Endothelial cell of umbilical vein (primary cell): ENCODE data around the gene PCGF1. TPM values are rescaled to one million over a fixed set of nuclear protein-coding genes. Genes with fewer than 3 reads are reported as not detected.
A peak's percentile ranks its signal among the peaks of the same experiment; 100 is the strongest.

Source experiments
- BruUV-seq: library from RNA; stranded (reverse); fragments of 400-500 nt; replicated peaks from 2 replicates; lab custom pipeline; 2021; lab: Mats Ljungman, UMichigan
- CTCF ChIA-PET: fragments of 300-600, 350-600 bp; sonication (Branson Sonifier 250); formaldehyde crosslinking; loops from one replicate; lab custom pipeline; 2021; ENCODE audit warnings: antibody characterized with exemption, inconsistent platforms; lab: Charles Lee
- POLR2A ChIA-PET: fragments of 300-600, 350-600 bp; sonication (Branson Sonifier 250); formaldehyde crosslinking; loops from one replicate; lab custom pipeline; 2021; ENCODE audit warnings: antibody characterized with exemption, inconsistent platforms; lab: Charles Lee
- DNase-seq: peaks from one replicate; pipeline ENCODE4 v3.0.0-alpha.2; 2011; ENCODE audit warnings: low read depth, low spot score
- FAIRE-seq: peaks from 2 replicates; lab custom pipeline; 2011; peaks lifted over from hg19 to GRCh38; lab: Jason Lieb, UNC
- H2AFZ ChIP-seq: 2 replicates; pipeline ENCODE4 v1.6.0; 2012; ENCODE audit warnings: low read depth, low read length, control low read depth, inconsistent platforms
- H3K27ac ChIP-seq: 2 replicates; pipeline ENCODE4 v1.5.1; 2011; ENCODE audit warnings: low read depth, mild to moderate bottlenecking, control low read depth, low read length, moderate library complexity; ENCODE audit not compliant: insufficient read depth
- H3K27me3 ChIP-seq, 2 experiments: 2 replicates each; pipeline versions ENCODE4 v1.6.0 to v1.6.1; 2011; ENCODE audit warnings: low read length in 2 of 2, mixed read lengths in 1 of 2; ENCODE audit not compliant: control insufficient read depth in 2 of 2, insufficient read depth in 2 of 2
- H3K36me3 ChIP-seq, 2 experiments: 2 replicates in 1 of 2; 3 replicates in 1 of 2; pipeline ENCODE4 v1.5.1; 2011; ENCODE audit warnings: low read length in 2 of 2, mild to moderate bottlenecking in 1 of 2, moderate library complexity in 1 of 2; ENCODE audit not compliant: control insufficient read depth in 2 of 2, insufficient read depth in 2 of 2; ENCODE audit errors: extremely low read depth in 1 of 2
- H3K4me1 ChIP-seq: 3 replicates; pipeline ENCODE4 v1.5.1; 2011; ENCODE audit warnings: mild to moderate bottlenecking, low read length; ENCODE audit not compliant: control insufficient read depth, insufficient read depth; ENCODE audit errors: extremely low read depth
- H3K4me2 ChIP-seq: 2 replicates; pipeline ENCODE4 v1.6.1; 2011; ENCODE audit warnings: low read length, control low read depth, mixed read lengths; ENCODE audit not compliant: insufficient read depth
- H3K4me3 ChIP-seq, 3 experiments: fragments of 200-600 bp in 1 of 3; sonication (generic), shearing (Covaris generic) in 1 of 3; replicated peaks in 1 of 3; 2 replicates each; pipeline ENCODE4 v1.5.1; 2011 to 2016; ENCODE audit warnings: control low read depth in 3 of 3, low read length in 3 of 3, mild to moderate bottlenecking in 2 of 3, inconsistent platforms in 1 of 3, low read depth in 1 of 3, moderate library complexity in 1 of 3; ENCODE audit not compliant: insufficient read depth in 1 of 3
- H3K79me2 ChIP-seq: 2 replicates; pipeline ENCODE4 v1.6.0; 2012; ENCODE audit warnings: low read length, inconsistent platforms; ENCODE audit not compliant: control insufficient read depth, insufficient read depth
- H3K9ac ChIP-seq: replicated peaks from 2 replicates; pipeline ENCODE3; 2011; ENCODE audit warnings: low read length, control low read depth; ENCODE audit not compliant: insufficient read depth; ENCODE audit errors: extremely low read depth
- H3K9me1 ChIP-seq: replicated peaks from 3 replicates; pipeline ENCODE4 v1.6.0; 2011; ENCODE audit warnings: mild to moderate bottlenecking, low read length; ENCODE audit not compliant: control insufficient read depth, insufficient read depth; ENCODE audit errors: extremely low read depth
- H3K9me3 ChIP-seq: replicated peaks from 2 replicates; pipeline ENCODE4 v1.5.1; 2012; ENCODE audit warnings: low read length, inconsistent platforms; ENCODE audit not compliant: control insufficient read depth, insufficient read depth
- H4K20me1 ChIP-seq: replicated peaks from 2 replicates; pipeline ENCODE3; 2011; ENCODE audit warnings: mild to moderate bottlenecking, low read length; ENCODE audit not compliant: control insufficient read depth, insufficient read depth; ENCODE audit errors: extremely low read depth
- CTCF ChIP-seq, 2 donors: IDR thresholded peaks; 1 replicate in 1 of 2; 2 replicates in 1 of 2; pipeline ENCODE4 v1.5.1; 2011; ENCODE audit warnings: low read length in 2 of 2, mild to moderate bottlenecking in 2 of 2, moderate library complexity in 2 of 2, control low read depth in 1 of 2, inconsistent platforms in 1 of 2, low read depth in 1 of 2; ENCODE audit not compliant: insufficient read depth in 1 of 2; ENCODE audit errors: extremely low read depth in 1 of 2
- EZH2 ChIP-seq: IDR thresholded peaks from 2 replicates; pipeline ENCODE4 v1.6.1; 2012; ENCODE audit warnings: borderline replicate concordance, low read depth, mild to moderate bottlenecking, moderate library complexity, low read length, inconsistent platforms; ENCODE audit not compliant: severe bottlenecking
- FOS ChIP-seq: IDR thresholded peaks from 2 replicates; pipeline ENCODE4 v1.6.1; 2011; ENCODE audit warnings: mild to moderate bottlenecking, low read length, moderate library complexity, borderline replicate concordance; ENCODE audit not compliant: insufficient read depth
- GATA2 ChIP-seq: IDR thresholded peaks from 2 replicates; pipeline ENCODE4 v1.7.0; 2011; ENCODE audit warnings: low read depth, mild to moderate bottlenecking, moderate library complexity, mixed read lengths, low read length; ENCODE audit not compliant: insufficient read length, insufficient read depth
- JUN ChIP-seq: IDR thresholded peaks from 2 replicates; pipeline ENCODE4 v1.6.1; 2011; ENCODE audit warnings: borderline replicate concordance, low read depth; ENCODE audit not compliant: insufficient read length, insufficient read depth
- MAX ChIP-seq: IDR thresholded peaks from 2 replicates; pipeline ENCODE4 v1.6.1; 2011; ENCODE audit not compliant: insufficient read depth, insufficient read length
- MYC ChIP-seq: IDR thresholded peaks from one replicate; pipeline ENCODE4 v1.6.1; 2011; ENCODE audit warnings: mild to moderate bottlenecking, low read depth, low read length
- POLR2A ChIP-seq: IDR thresholded peaks from 2 replicates; pipeline ENCODE4 v1.6.1; 2012; ENCODE audit warnings: low read depth, mild to moderate bottlenecking, control low read depth, low read length
- POLR2AphosphoS5 ChIP-seq: IDR thresholded peaks from 2 replicates; pipeline ENCODE4 v1.6.1; 2012; ENCODE audit warnings: low read depth, mild to moderate bottlenecking, control low read depth, low read length, moderate library complexity; ENCODE audit not compliant: insufficient read depth
- dilution Hi-C: fragments of 300-500 bp; cut with MboI; formaldehyde crosslinking; loops from one replicate; pipeline ENCODE4 v1.15.0; 2019; ENCODE audit warnings: low sequenced_read_pairs; ENCODE audit not compliant: extremely low pct_ligation_motif_present
- intact Hi-C: fragments of 100-400 bp; cut with micrococcal nuclease; formaldehyde crosslinking; loops from one replicate; pipeline ENCODE4 v1.10.0; 2022
- polyA plus RNA-seq, 4 experiments: library from polyadenylated mRNA; depleted of rRNA in 3 of 4; stranded (reverse) in 3 of 4; unstranded in 1 of 4; fragments of >200 nt; gene quantifications; 2 replicates each; pipeline versions ENCODE4 v1.2.1 to v1.2.3, GENCODE V29; 2011 to 2012; ENCODE audit warnings: missing spikeins in 1 of 4
- total RNA-seq: library from RNA; stranded (reverse); gene quantifications from 2 replicates; pipeline ENCODE4 v1.2.3, GENCODE V29; 2021

The PCGF1 gene
- total and polyA plus RNA-seq, 2 donors (not counting 3 experiments of a cell fraction or from before 2014, with no cell fraction given): 17.4 to 19.2 TPM

DNA sequence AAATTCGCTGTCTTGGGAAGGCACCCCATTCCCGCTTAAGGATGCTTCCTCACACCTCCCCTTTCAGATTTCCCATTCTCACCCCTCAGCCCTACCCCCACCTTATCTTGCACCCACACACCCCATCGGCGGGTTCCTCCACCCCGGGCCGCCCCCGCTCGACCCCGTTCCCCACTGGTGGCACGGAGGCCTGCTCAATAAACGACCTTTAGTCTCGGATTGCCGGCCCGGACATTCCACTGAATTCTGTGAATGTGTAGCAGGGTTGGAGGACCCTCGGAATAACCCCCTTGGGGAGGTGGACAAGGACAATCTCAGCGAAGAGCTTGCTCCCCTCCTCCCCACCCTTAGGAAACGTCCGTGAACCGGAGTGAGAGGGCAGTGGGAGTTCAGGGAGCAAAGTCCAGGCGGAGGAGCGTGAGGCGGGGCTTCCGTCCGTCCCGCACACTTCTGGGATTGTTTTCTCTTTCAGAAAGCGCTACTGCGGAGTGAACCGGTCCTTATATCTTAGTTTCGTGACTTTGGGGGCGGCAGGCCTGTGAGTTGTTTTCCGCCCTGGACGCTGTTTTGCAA is 5.3 kb downstream of the PCGF1 start:
- Histone ChIP-seq H3K4me2 (peak overlapping the region; percentile 62), H4K20me1 (no peaks in the 10 kb centered on the region), H3K27me3 (peaks cover 23 to 35% of the 10 kb centered on the region in 2 experiments), H2AFZ (peak overlapping the region; percentile 41), H3K4me1 (peaks cover 41% of the 10 kb centered on the region), H3K4me3 (peak overlapping the region; percentile 44 to 55 (median 50)), H3K36me3 (peaks cover 0 to 4% of the 10 kb centered on the region in 2 experiments), H3K79me2 (peaks cover 4% of the 10 kb centered on the region), H3K9ac (peak overlapping the region; percentile 46), H3K9me3 (no peaks in the 10 kb centered on the region), H3K27ac (peak overlapping the region; percentile 59), H3K9me1 (no peaks in the 10 kb centered on the region)
- dilution Hi-C loops: no loop called here
- ChIA-PET POLR2A (interaction anchor here (0.6 kb wide), 1 partner anchor 35 kb away, joined by 9 read pairs; no protein-coding TSS in a partner anchor), CTCF (no interaction called here)
- intact Hi-C loops: loop anchor here (5.0 kb wide), 1 partner anchor 150 kb away; the partner anchor contains the start of gene SEMA4F
- DNase-seq (no peak), FAIRE-seq (peak; percentile 63)
- BruUV-seq: no TSS peak
- TF ChIP-seq GATA2 (no peak), MYC (no peak), POLR2AphosphoS5 (no peak)

DNA sequence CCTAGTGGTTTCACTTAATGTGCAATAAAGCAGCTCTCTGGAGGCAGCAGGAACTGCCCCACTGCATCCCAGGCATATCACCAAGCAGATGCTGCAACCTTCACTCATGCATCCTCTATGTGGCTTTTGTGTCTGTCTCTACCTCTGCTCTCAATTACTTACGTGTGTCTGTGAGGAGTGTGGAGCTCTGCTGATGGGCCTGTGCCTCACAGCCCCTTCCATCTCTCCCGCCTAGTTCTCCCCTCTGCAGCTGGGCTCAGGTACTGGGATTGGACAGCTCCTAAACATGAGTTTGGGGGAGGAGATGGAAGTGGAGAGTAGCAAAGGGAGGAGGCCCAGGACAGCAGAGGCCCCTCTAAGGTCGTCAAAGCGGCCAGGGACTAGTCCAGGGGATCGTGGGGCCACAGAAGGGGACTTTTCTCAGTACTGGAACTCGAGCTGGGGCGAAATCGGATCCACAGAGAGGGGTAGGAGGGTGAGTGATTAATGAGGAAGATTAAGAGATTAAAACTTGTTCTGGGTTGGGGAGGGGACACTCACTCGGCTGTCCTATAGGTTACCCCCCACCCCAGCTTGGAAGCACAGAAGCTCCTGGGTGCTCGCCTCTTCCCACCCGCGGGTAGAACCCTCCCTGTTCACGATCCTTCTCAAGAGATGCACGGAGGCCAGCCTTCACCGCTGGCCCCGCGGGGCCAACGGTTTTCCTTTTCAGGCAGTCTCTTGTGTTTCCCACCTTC is 6.0 kb downstream of the PCGF1 start:
- no peak for DNase-seq
- no peak overlapping the region for H3K9ac ChIP-seq
- H3K36me3 ChIP-seq: peaks cover 0 to 4% of the 10 kb centered on the region in 2 experiments
- peaks cover 2% of the 10 kb centered on the region for H3K79me2 ChIP-seq
- H3K4me1 ChIP-seq: peaks cover 37% of the 10 kb centered on the region
- H3K9me3 ChIP-seq: no peaks in the 10 kb centered on the region
- FAIRE-seq: no peak
- H3K4me2 ChIP-seq: no peak overlapping the region
- no TSS peak for BruUV-seq
- H3K4me3 ChIP-seq: no peak overlapping the region
- H3K27me3 ChIP-seq: peaks cover 23 to 40% of the 10 kb centered on the region in 2 experiments
- no peaks in the 10 kb centered on the region for H4K20me1 ChIP-seq
- no peak overlapping the region for H2AFZ ChIP-seq
- no peak overlapping the region for H3K27ac ChIP-seq
- TF ChIP-seq MAX (no peak), CTCF (IDR thresholded peaks at IDR 0.05; ENCODE audit: extremely low read depth in 1 of 2, insufficient read depth in 1 of 2, low read depth in 1 of 2, low read length in 2 of 2) (no peak), POLR2A (no peak), JUN (no peak), FOS (no peak), POLR2AphosphoS5 (no peak), GATA2 (no peak), MYC (no peak), EZH2 (no peak)
- intact Hi-C loops (loop anchor here (5.0 kb wide), 1 partner anchor 151 kb away; the partner anchor contains the start of gene SEMA4F), dilution Hi-C loops (no loop called here)
- ChIA-PET CTCF (interaction anchor here (1.0 to 1.6 kb wide), 2 partner anchors 11 to 31 kb away, joined by 3 to 4 read pairs; no protein-coding TSS in a partner anchor), POLR2A (interaction anchor here (0.6 kb wide), 1 partner anchor 34 kb away, joined by 9 read pairs; no protein-coding TSS in a partner anchor)
- no peaks in the 10 kb centered on the region for H3K9me1 ChIP-seq
